Astrocyte (in vitro differentiated cells and primary cell): ENCODE results near the gene HSPH1.

ENCODE experiments used
- CTCF ChIP-seq: IDR thresholded peaks from 2 replicates; pipeline ENCODE4 v1.5.1; 2011; ENCODE audit warnings: low read depth, mild to moderate bottlenecking, inconsistent platforms, low read length, moderate library complexity; ENCODE audit not compliant: insufficient read depth
- EZH2 ChIP-seq: IDR thresholded peaks from 2 replicates; pipeline ENCODE4 v1.6.1; 2012; ENCODE audit warnings: mild to moderate bottlenecking, low read length, inconsistent platforms; ENCODE audit not compliant: insufficient read depth

DNA sequence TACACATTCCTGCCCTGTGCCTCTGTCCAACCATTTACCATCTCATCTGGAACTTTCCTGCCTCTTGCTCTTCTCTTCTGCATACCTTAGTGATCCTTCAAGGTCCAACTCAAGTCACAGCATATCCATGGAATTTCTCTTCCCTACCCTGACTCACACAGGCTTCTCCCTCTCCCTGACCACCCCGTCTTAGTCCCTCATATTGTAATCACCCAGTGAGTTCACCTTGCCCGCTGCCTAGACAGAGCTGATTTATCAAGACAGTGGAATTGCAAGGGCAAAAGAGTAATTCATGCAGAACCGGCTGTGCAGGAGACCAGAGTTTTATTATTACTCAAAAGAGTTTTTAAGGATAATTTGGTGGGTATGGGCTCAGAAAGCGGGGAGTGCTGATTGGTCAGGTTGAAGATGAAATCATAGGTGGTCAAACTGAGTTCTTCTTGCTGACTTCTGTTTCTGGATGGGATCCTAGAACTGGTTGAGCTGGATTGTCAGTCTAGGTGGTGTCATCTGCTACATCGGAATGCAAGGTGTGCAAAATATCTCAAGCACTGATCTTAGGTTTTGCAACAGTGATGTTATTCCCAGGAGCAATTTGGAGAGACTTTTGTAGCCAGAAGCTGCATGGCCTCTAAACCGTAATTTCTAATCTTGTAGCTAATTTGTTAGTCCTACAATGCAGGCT is 67.2 kb downstream of the HSPH1 start:
- TF ChIP-seq CTCF: no peak
- no peak for TF ChIP-seq EZH2
